Activated CD8-positive, alpha-beta memory T cell treated with anti-CD3 and anti-CD28 coated beads, Interleukin-2, amount 50 U/mL, for 24 hours (primary cell): Measurements from ENCODE around the gene CYTH3.
"Not testable (repeated sequence)": the region's sequence is repeated elsewhere in the genome, so short reads cannot be mapped to it uniquely, and the experiment has no call there.

Experiments used
- DNase-seq: peaks from one replicate; pipeline ENCODE4 v3.0.0-alpha.2; 2020; ENCODE audit errors: extremely low read depth

Gene CYTH3

GRCh38 chr7:6193709-6194108 is 78.7 kb downstream of the CYTH3 start:
- DNase-seq = no peak

DNA sequence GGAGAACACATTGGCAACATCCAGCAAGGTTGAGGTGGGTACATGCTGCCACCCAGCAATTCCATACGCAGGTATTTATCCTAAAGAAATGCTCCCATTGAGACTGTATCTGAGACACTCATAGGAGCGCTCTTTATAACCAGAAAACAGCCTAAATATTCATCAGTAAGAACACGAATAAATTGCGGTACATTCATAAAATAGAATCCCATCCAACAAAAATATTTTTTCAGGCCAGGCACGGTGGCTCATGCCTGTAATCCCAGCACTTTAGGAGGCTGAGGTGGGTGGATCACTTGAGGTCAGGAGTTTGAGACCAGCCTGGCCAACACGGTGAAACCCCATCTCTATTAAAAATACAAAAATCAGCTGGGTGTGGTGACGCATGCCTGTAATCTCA is 81.9 kb downstream of the CYTH3 start:
- DNase-seq = not testable (repeated sequence)

- no peak for DNase-seq
Measured at GRCh38 chr7:6188389-6188788, 84.0 kb downstream of the CYTH3 start.

GRCh38 chr7:6186577-6186976 is 85.8 kb downstream of the CYTH3 start:
- DNase-seq = no peak

- DNase-seq = no peak
Measured at GRCh38 chr7:6182993-6183392, 89.4 kb downstream of the CYTH3 start.

DNA sequence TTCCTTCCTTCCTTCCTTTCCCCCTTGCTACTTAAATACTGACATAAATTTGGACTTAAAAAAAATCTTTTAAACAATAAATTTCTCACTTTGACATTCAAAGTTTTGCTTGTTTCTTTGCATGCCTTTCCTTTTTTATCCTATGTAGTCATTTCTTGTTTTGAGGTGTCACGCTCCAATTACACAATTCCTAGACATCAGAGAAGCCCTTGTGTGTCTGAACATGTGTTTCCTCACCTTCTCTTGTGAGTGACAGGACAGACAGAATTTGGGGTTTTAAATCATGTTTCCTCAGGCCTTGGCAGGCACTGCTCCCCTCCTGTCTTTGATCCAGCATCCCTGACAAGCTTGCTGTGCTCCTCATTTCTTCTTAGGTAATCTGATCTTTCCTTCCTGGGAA is 91.3 kb downstream of the CYTH3 start:
- no peak for DNase-seq

DNA sequence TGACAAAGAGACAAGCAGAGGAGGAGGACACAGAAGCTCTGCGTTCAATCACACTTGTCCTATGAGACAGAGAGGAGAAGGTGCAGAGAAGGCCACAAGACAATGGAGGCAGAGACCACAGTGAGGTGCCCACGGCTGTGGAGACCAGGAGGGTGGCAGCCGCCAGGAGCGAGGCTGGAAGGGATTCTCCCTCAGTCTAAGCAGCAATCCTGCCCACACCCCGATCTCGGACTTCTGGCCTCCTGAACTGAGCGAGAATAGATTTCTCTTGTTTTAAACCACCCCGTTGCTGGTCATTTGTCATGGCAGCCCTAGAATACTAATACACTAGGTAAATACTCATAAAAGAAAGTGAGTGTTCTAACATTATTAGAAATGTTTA is 92.1 kb downstream of the CYTH3 start:
- no peak for DNase-seq

DNA sequence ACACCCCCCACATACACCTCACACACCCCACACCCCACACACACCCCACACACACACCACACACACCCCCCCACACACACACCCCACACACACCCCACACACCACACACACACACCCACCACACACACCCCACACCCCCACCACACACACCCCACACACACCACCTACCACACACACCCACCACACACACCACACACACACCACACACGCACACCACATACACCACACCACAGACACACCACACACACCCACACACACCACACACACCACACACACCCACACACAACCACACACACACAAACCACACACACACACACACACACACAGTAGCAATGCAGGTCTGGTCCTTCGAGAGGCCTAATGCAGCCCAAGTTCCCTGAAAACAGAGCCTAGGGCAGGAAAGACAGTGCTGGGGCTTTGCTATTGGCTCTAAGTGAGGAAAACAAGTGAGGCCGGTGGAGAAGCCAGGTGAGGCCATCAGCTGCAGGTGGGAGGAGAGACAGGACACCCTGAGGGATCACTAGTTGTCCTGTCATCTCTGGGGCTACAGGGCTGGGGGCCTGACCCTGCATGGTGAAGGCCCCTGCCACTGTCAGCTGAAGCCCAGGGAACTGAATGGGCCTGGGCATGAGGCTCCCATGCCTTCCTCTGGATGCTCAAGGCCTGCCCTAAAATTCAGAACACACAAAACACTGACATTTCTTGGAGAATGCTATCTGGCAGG is 92.6 kb downstream of the CYTH3 start:
- DNase-seq = no peak

DNA sequence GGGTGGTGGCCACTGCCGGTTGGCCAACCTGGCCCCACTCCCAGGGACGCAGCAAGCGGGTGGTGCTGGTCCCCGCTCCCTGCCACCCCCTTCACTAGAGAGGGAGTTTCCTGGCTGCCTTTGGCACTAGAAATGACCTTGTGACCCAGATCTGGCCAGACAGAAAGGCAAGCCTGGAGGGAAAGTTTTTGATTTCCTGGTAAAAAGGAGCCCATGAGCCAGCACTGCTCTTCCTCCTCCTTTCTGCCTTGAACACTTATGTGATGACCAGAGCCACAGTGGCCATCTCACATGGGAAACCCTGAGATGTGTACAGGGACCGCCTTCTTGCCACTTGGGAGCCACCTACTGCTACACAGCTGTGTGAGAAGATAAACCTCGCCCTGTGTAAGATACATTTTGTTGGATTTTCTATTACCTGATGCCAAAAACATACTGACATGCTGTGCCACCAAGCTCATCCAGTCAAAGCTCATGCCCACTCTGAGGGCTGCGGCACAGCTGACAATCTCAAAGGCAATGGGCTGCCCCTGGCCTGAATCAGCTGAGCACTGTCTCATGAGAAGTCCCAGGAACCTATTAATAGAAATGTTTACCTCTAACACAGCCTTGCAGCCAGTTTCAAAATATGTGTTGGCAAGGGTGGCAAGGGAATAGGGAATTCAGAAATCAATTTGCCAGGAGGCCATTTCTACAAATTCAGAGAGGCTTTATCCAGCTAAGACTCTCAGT is 94.0 kb downstream of the CYTH3 start:
- DNase-seq = no peak

DNA sequence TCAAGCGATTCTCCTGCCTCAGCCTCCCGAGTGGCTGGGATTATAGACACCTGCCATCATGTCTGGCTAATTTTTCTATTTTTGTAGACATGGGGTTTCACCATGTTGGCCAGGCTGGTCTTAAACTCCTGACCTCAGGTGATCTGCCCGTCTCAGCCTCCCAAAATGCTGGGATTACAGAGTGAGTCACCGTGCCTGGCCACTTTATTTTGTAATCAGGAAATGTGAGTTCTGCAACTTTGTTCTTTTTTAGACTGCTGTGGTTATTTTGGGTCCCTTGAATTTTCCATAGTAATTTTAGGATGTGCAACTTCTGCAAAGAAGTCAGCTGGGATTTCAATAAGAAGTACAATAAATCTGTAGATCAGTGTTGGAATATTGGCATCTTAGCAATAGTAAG is 96.8 kb downstream of the CYTH3 start:
- no peak for DNase-seq

DNA sequence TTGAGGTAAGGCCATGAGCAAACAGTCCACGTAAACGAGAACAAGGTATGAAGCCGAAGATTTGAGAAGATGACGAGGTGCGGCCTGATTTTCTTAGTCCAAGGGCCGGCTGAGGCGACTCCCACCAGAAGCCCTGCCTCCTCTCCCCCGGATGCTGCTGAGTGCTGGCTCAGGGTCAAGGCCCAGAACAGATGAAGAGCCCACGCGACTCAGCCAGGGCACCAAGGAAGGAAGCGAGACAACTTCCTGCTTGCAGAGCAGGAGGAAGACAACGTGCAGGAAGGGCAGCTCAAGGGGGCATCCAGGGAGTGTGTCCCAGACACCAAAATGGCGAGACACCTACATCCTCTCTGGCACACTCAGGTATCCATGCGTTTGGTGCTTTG is 99.5 kb downstream of the CYTH3 start:
- no peak for DNase-seq

DNA sequence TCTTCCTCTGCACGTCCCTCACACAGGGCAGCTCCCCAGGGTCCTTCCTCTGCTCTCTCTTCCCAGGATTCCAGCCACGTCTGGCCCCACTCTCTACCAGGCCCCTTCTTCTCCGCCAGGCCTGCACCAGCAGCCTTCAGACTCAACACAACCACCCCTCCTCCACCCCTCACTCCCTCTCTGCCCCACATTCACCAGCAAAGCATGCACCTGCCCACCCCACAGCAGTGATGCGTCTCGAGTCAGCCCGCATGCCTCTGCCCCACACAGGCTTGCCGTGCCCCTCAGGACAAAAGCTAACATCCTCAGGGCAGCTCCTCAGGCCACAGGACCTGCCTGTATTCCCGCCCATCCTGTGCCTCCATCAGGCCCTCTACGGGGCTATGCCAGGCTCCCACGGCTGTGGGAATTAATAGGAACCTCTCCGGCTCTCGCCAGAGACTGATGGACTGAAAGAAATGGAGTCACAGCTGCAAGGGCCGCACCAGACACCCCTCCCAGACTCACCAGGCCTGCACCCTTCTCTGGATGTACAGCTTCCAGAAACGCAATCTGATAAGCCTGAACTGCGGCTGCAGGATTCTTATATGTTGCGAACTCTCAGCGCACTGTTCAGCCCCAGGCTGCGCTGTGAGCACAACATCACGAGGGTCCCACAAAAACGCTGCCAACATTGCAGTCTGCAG is 100.1 kb downstream of the CYTH3 start:
- DNase-seq = no peak

DNA sequence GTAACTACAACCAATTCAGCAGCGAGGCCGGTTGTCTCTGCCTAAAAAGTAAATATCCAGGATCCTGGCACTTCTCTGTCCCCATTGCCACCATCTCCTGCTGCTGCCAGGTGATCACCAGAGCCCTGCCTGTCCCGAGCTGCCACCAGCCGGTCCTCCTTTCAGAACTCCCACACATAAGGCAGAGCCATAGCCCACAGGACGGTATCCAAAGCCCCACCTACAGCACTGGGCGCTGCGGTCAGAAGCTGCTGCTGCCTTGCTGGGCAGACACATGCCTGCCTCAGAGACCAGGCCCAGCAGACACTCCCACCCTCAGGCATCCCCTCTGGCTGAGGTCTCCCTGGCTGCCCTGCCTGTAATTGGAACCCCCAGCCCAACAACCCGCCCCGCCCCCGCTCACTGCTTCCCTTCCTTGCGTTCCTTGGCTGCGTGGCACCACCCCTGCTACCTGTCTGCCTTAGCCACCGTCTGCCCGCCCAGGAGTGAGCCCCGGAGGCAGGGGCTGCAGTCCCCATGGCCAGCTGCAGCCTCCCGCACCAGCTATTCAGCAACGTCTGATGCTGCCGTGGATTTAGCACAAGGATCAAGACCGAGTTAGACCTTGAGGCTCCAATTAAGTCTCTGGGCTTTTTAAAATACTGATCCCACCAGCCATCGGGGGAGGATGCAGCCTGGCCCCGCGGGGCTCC is 100.7 kb downstream of the CYTH3 start:
- DNase-seq = no peak

- no peak for DNase-seq
Measured at GRCh38 chr7:6170571-6171531, 101.6 kb downstream of the CYTH3 start.

GRCh38 chr7:6169805-6170520 is 102.5 kb downstream of the CYTH3 start:
- DNase-seq = no peak

DNA sequence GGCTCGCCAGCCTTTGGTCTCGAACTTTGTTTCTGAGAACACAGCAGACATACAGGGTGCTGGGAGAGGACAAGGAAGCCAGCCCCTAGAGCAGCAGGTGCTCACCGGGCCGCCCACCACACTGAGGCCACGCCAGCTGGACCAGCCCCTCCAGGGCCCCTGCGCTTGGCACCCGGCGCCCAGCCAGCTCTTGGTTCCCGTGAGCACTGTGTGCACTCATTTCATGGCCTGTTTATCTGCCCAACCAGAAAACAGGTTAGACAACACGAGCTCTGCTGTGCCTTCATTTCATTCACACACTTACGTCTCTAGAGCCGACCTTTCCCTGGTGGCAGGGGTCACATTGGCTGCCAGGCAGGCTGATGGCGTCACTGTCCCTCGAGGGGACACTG is 104.0 kb downstream of the CYTH3 start:
- DNase-seq = no peak

GRCh38 chr7:6167587-6168476 is 104.6 kb downstream of the CYTH3 start:
- DNase-seq = no peak

- no peak for DNase-seq
Measured at GRCh38 chr7:6167004-6167551, 105.3 kb downstream of the CYTH3 start.

- no peak for DNase-seq
Measured at GRCh38 chr7:6166443-6166891, 106.0 kb downstream of the CYTH3 start.
